ENCODE data around the gene SLC6A20.

- TF ChIP-seq, protein P1, sequence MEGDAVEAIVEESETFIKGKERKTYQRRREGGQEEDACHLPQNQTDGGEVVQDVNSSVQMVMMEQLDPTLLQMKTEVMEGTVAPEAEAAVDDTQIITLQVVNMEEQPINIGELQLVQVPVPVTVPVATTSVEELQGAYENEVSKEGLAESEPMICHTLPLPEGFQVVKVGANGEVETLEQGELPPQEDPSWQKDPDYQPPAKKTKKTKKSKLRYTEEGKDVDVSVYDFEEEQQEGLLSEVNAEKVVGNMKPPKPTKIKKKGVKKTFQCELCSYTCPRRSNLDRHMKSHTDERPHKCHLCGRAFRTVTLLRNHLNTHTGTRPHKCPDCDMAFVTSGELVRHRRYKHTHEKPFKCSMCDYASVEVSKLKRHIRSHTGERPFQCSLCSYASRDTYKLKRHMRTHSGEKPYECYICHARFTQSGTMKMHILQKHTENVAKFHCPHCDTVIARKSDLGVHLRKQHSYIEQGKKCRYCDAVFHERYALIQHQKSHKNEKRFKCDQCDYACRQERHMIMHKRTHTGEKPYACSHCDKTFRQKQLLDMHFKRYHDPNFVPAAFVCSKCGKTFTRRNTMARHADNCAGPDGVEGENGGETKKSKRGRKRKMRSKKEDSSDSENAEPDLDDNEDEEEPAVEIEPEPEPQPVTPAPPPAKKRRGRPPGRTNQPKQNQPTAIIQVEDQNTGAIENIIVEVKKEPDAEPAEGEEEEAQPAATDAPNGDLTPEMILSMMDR (IDR thresholded peaks at IDR 0.05): no peak
- no peak for TF ChIP-seq POLR2A (IDR thresholded peaks at IDR 0.05)
Observed at GRCh38 chr3:45787551-45787950, 8.8 kb downstream of the SLC6A20 start.
